ENCODE results near the gene TAC1.

Gene TAC1

GRCh38 chr7:97731736-97732564 lies at the start of gene TAC1:
Gene TAC1, plus strand, starts transcription at chr7:97732086. Its CDS starts 527 bp downstream, at chr7:97732613.
- TF ChIP-seq CTCF (IDR thresholded peaks at IDR 0.05; ENCODE audit: control insufficient read depth, extremely low read depth, insufficient read depth) = no peak
- H3K4me3 ChIP-seq (ENCODE audit: low read depth, low read length) = no peak within 1 kb of the TSS
- DNase-seq (ENCODE audit: low read depth) = no peak

GRCh38 chr7:97685952-97686351 lies 45.9 kb upstream of the TAC1 start:
- no peak for DNase-seq (ENCODE audit: low read depth)
- H3K4me3 ChIP-seq (ENCODE audit: low read depth, low read length) = no peak overlapping the region
- no peak for TF ChIP-seq CTCF (IDR thresholded peaks at IDR 0.05; ENCODE audit: control insufficient read depth, extremely low read depth, insufficient read depth)

GRCh38 chr7:97693586-97693985 lies 38.3 kb upstream of the TAC1 start:
- DNase-seq (ENCODE audit: low read depth) = peak; percentile 8
- no peak overlapping the region for H3K4me3 ChIP-seq (ENCODE audit: low read depth, low read length)

GRCh38 chr7:97694355-97694754 lies 37.5 kb upstream of the TAC1 start:
- H3K4me3 ChIP-seq (ENCODE audit: low read depth, low read length) = no peak overlapping the region
- no peak for TF ChIP-seq CTCF (IDR thresholded peaks at IDR 0.05; ENCODE audit: control insufficient read depth, extremely low read depth, insufficient read depth)
- no peak for DNase-seq (ENCODE audit: low read depth)

More at GRCh38 chr7:97693586-97693985, 38.3 kb upstream of the TAC1 start:
- no peak for TF ChIP-seq CTCF (IDR thresholded peaks at IDR 0.05; ENCODE audit: control insufficient read depth, extremely low read depth, insufficient read depth)

GRCh38 chr7:97697396-97697795 lies 34.5 kb upstream of the TAC1 start:
- TF ChIP-seq CTCF (IDR thresholded peaks at IDR 0.05; ENCODE audit: control insufficient read depth, extremely low read depth, insufficient read depth) = no peak
- no peak overlapping the region for H3K4me3 ChIP-seq (ENCODE audit: low read depth, low read length)
- DNase-seq (ENCODE audit: low read depth) = no peak

- H3K4me3 ChIP-seq (ENCODE audit: low read depth, low read length) = no peak overlapping the region
- DNase-seq (ENCODE audit: low read depth) = no peak
- no peak for TF ChIP-seq CTCF (IDR thresholded peaks at IDR 0.05; ENCODE audit: control insufficient read depth, extremely low read depth, insufficient read depth)
Observed at GRCh38 chr7:97722386-97722785, 9.5 kb upstream of the TAC1 start.

All from LNCaP clone FGC (cell line).